PFSK-1 (cell line): ENCODE measurements around the gene C17orf100.

ENCODE experiments used
- FOXP2 ChIP-seq: optimal IDR thresholded peaks from 2 replicates; pipeline ENCODE3; 2011; ENCODE audit warnings: borderline replicate concordance, control low read depth, inconsistent platforms; ENCODE audit not compliant: insufficient read depth; ENCODE audit errors: extremely low read length, extremely low read depth
- POLR2AphosphoS5 ChIP-seq: IDR thresholded peaks from 2 replicates; pipeline ENCODE4 v1.6.1; 2012; ENCODE audit warnings: low read depth, mild to moderate bottlenecking, control low read depth, low read length, moderate library complexity
- SIN3A ChIP-seq: IDR thresholded peaks from 2 replicates; pipeline ENCODE4 v1.6.1; 2012; ENCODE audit warnings: mild to moderate bottlenecking, low read length, moderate library complexity, borderline replicate concordance; ENCODE audit not compliant: insufficient read depth
- TAF1 ChIP-seq: IDR thresholded peaks from 2 replicates; pipeline ENCODE4 v1.6.1; 2012; ENCODE audit warnings: low read length, control low read depth, borderline replicate concordance; ENCODE audit not compliant: insufficient read depth
- TF ChIP-seq, protein P1 (sequence below), 2 experiments: IDR thresholded peaks; 2 replicates each; pipeline versions ENCODE4 v1.6.1 to v1.8.0; 2011 to 2012; ENCODE audit warnings: low read depth in 2 of 2, low read length in 2 of 2, control low read depth in 1 of 2, inconsistent platforms in 1 of 2, mild to moderate bottlenecking in 1 of 2, moderate library complexity in 1 of 2; ENCODE audit not compliant: insufficient read depth in 1 of 2

The C17orf100 gene

DNA sequence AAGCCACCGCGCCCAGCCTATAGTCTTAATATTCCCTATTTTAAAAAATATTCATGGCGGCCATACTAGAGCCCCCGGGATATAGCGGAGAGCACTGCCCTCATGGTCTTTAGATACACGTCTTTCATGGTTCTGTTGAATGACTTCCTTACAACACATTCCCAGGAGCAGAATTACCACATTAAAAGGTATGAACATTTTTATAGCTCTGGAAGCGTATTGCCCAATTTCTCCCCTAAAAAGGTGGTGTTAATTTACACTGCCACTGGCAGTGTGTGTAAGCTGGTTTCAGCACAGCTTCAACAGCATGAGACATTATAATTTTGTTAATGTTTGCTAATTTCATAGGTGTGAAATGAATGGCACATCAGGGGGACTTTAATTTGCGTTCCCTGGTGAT lies 19.0 kb downstream of the C17orf100 start:
- TF ChIP-seq POLR2AphosphoS5 (no peak), SIN3A (no peak), TAF1 (no peak), FOXP2 (no peak)
- TF ChIP-seq, protein P1, sequence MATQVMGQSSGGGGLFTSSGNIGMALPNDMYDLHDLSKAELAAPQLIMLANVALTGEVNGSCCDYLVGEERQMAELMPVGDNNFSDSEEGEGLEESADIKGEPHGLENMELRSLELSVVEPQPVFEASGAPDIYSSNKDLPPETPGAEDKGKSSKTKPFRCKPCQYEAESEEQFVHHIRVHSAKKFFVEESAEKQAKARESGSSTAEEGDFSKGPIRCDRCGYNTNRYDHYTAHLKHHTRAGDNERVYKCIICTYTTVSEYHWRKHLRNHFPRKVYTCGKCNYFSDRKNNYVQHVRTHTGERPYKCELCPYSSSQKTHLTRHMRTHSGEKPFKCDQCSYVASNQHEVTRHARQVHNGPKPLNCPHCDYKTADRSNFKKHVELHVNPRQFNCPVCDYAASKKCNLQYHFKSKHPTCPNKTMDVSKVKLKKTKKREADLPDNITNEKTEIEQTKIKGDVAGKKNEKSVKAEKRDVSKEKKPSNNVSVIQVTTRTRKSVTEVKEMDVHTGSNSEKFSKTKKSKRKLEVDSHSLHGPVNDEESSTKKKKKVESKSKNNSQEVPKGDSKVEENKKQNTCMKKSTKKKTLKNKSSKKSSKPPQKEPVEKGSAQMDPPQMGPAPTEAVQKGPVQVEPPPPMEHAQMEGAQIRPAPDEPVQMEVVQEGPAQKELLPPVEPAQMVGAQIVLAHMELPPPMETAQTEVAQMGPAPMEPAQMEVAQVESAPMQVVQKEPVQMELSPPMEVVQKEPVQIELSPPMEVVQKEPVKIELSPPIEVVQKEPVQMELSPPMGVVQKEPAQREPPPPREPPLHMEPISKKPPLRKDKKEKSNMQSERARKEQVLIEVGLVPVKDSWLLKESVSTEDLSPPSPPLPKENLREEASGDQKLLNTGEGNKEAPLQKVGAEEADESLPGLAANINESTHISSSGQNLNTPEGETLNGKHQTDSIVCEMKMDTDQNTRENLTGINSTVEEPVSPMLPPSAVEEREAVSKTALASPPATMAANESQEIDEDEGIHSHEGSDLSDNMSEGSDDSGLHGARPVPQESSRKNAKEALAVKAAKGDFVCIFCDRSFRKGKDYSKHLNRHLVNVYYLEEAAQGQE (IDR thresholded peaks at IDR 0.05; ENCODE audit: insufficient read depth in 1 of 2, low read depth in 2 of 2, low read length in 2 of 2) = no peak

- TF ChIP-seq POLR2AphosphoS5 = no peak
- TF ChIP-seq, protein P1 (IDR thresholded peaks at IDR 0.05; ENCODE audit: insufficient read depth in 1 of 2, low read depth in 2 of 2, low read length in 2 of 2) = no peak
- TF ChIP-seq SIN3A = no peak
- no peak for TF ChIP-seq FOXP2
- TF ChIP-seq TAF1 = no peak
Measured at GRCh38 chr17:6670999-6671398, 19.4 kb downstream of the C17orf100 start.

- TF ChIP-seq SIN3A (no peak), TAF1 (no peak), FOXP2 (no peak), POLR2AphosphoS5 (no peak)
- TF ChIP-seq, protein P1 (IDR thresholded peaks at IDR 0.05; ENCODE audit: insufficient read depth in 1 of 2, low read depth in 2 of 2, low read length in 2 of 2) = no peak
Measured at GRCh38 chr17:6671431-6671830, 19.9 kb downstream of the C17orf100 start.

- TF ChIP-seq POLR2AphosphoS5 (no peak), TAF1 (no peak), SIN3A (no peak), FOXP2 (no peak)
- TF ChIP-seq, protein P1 (IDR thresholded peaks at IDR 0.05; ENCODE audit: insufficient read depth in 1 of 2, low read depth in 2 of 2, low read length in 2 of 2) = no peak
Measured at GRCh38 chr17:6674586-6674985, 23.0 kb downstream of the C17orf100 start.
